ENCODE results near the gene ZMAT3. TPM values are rescaled to one million over a fixed set of nuclear protein-coding genes. Genes with fewer than 3 reads are reported as not detected.

Gene ZMAT3
- total RNA-seq = 15.4 and 15.9 TPM in 2 replicates

GRCh38 chr3:179071323-179072099 is at the start of gene ZMAT3:
TSS of gene ZMAT3 (minus strand) at chr3:179071809. CDS start at chr3:179067752, 4,057 bp downstream.

Other genes starting within 250 kb of the ZMAT3 start
- gene PIK3CA, start 76.5 kb upstream of the ZMAT3 start, total RNA-seq = 13.4 and 14.8 TPM in 2 replicates
- 0.33 and 1.4 TPM in 2 replicates for gene KCNMB3, start 179.3 kb upstream of the ZMAT3 start, total RNA-seq